CD4-positive, alpha-beta T cell treated with Interleukin-17A for 4 hours (primary cell): ENCODE data around the gene PTPRK.
"Not testable (repeated sequence)": the region's sequence is repeated elsewhere in the genome, so short reads cannot be mapped to it uniquely, and the experiment has no call there.

Experiments used
- DNase-seq: peaks from one replicate; pipeline ENCODE4 v3.0.0-alpha.2; 2020; ENCODE audit warnings: mixed read lengths

PTPRK gene

DNA sequence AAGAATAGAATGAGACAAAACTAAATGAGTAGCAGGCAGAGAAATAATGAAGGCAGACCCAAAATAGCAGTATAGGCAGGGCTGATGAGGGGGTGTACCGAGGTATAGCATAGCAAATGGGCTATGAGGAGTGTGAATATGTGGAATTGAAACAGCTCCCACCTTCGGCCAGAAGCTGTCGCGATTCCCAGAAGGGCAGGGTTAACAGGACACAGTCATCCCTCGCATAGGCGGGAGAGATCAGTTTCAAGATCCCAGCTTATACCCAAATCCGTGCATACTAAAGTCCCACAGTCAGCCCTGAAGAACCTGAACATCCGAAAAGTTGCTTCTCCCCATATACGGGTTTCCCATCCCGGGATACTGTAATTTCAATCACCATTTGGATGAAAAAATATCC lies 82.7 kb downstream of the PTPRK start:
- DNase-seq: no peak

DNA sequence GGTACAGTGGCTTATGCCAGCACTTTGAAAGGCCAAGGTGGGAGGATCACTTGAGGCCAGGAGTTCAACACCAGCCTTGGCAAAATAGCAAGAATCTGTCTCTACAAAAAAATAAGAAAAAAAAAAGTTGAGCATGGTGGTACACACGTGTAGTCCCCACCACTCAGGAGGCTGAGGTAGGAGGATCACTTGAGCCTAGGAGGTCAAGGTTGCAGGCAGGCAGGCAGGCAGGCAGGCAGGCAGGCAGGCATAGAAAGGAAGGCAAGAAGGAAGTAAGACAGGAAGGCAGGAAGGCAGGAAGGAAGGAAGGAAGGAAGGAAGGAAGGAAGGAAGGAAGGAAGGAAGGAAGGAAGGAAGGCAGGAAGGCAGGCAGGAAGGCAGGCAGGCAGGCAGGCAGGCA lies 85.6 kb downstream of the PTPRK start:
- not testable (repeated sequence) for DNase-seq

DNA sequence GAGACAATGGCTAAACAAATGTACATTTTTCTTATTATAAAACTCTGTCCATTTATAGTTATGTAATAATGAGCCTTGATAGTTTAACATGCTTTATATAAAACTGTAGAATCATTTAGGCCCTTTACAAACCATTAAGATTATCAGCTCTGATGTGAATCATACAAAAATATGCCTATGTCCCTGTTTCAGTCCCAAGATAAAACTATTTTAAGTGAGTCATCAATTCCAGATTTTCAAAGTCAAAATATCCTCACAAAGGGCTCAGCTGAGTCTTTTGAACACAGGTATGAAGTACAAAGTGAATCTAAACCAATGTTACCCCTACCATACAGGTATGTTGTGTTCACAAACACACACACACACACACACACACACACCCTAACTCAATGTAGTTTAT lies 88.0 kb downstream of the PTPRK start:
- no peak for DNase-seq

DNA sequence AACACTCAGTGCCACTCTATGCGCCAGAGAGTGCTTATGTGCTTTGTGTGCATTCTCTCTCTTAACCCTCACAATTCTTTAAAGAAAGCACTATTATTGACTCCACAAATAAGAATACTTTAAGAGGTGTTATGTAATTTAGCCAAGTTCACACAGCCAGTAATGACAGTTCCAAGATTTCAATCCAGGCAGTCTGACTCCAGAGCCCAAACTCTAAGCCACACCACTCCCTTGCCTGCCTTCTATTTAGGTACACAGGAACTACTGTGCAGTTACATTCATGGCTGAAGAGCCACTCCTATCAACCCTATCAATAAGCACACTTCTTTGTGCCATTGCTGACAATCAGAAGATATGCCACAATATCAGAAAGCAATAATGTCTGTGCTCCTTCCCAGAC lies 93.3 kb downstream of the PTPRK start:
- DNase-seq: no peak

DNA sequence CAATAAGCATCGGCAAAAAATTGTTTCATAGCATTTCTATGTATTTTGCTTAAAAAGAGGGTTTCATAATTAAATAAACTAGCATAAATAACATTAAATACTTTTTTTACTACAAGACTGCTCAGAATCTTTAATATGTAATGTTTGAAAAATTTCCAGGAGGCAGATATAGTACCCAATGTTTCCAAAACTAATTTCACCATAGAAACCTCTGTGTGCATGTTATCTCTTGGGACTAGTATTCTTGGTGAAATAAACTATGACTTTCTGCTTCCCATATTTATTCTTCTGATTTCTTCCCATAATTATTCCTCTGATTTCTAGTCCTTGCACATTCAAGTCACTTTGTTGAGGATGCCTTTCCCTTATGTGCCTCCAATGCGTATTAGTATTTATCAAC lies 94.5 kb downstream of the PTPRK start:
- DNase-seq: no peak

DNA sequence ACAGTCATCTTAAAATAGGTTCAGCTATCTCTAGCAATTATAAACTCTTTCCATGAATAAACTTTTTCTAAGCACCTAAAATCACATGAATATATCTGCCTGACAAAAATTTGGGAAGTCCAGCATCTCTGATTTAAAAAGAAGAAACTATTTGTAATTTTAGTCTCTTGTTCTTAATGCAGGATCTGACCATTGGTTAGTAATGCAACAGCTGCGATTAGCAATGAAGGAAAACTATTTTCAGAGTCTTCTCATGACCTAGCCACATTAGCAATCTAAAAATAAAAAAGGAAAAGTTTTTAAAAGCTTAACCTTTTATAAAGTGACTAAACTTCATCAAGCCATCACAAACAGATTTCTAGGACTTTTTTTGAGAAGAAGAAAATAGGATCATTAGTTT lies 97.5 kb downstream of the PTPRK start:
- no peak for DNase-seq

DNA sequence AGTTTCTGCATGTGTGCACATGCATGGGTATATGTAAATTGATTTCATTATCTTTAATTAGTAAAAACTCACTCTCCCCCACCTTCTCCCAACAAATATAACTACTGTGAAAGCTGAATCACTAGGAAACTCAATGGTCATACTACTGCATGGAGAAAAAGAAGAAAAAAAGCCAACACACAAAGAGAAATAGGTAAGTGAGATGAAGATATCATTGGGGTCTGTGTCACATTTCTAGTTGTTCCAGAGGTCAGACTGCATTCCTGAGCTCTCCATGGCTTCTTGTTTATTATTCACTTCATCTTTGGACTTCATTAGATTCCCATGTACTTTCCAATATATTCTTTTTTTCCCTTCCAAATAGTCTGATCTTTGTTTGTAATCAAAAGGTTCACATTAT lies 98.2 kb downstream of the PTPRK start:
- no peak for DNase-seq

DNA sequence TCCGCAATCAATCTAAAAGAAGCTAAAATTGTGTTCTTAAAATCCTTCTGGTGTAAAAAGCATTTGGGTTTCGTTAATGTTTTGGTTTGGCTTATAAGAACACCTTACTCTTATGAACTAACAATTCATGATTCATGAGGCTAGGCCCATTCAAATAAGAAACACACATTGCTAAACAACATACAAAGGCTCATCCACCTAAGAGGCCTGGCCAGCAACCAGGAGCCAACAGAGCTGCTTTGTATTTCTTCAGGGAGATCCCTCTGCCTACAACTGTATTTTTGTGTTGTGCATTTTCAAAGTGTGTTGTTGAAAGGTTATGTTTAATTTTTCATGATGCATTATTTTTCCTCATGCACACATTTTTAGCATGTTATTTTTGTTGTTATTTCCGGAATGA lies 98.6 kb downstream of the PTPRK start:
- DNase-seq: no peak

DNA sequence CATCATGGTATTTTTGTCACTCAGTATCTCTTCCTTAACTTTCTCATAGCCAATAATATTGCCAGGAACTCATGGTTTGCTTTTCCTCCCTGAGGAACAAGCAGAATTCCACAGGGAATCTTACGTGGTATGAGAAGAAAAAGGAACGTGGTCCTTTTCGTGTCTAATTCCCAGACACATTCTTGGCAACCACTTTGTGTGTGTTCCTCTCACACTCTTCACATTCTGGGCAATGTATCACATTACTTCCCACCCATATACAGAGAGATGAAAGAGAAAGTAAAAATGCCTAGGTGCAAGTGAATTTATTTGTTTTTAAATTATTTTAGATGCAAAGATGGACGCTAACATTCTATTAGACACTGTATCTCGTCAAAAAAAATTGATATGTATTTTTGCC lies 102.7 kb downstream of the PTPRK start:
- DNase-seq: no peak

DNA sequence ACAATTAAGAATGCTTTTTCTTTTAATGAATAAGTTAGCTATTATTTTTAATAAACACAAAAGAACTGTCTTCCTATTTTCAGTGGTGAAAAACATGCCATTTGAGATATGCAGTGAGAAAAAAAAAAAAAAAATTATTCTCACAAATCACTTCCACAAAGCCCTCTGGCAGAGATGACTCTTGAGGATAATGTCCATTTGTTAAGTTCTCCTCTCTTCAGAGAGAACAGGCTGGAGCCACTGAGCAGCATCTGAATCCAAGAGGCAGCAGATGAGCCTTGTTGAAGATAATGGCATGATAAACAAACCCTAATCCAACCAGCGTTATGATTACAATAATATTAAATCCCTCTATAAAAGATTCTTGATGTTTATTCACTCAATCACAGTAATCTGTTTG lies 105.0 kb downstream of the PTPRK start:
- DNase-seq: no peak

DNA sequence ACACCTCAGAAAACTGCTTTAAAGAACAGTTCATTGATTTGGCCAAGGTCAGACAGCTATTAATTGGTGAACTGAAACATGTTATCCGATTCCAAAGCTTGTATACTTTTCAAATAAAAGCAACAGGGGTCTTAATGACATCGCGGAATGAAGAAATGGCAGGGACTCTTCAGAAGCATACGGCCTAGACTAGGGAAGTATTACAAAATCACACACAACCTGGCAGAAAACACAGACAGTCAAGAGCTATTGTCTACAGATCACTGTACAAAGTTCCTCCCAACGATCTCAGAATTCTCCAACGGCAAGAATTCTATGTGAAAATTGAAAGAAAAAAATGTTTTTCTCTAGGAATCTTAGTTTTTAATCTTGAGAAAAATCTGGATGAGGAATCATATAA lies 105.5 kb downstream of the PTPRK start:
- no peak for DNase-seq

DNA sequence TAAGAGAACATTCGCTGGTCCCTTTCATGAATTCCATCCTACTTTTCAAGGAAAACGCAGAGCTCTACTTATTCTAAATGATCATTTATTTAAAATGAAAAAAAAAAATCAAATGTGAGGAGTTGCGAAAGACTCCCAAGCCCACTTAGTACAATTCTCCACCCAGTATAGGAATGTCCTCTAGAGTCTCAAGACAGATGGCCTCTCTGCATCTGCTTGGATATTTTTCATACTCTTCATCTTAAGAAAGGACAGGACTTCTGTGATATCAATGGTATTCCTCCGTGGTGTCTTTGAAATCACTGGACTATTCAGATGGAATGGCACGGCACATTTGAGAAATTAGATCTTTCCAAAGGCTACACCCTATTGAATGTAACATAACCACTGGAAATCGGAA lies 107.1 kb downstream of the PTPRK start:
- DNase-seq: no peak

DNA sequence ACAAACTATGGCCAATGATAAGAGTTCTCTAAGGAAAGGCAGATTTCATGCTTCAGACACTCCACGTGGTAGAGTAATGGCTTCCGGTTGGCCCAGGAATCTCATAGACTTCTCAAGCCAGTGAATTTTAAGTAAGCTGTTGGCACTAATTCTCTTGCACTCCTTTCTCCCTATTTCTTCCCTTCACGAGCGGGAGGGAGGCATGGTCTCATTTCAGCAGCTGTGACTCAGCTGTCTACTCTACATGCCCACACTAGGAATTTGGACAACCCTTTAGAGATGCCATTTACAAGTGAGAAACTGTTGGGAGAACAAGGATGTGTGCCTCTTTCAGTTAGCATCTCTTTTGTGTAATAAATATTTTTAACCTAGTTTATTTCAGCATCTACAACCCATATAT lies 107.7 kb downstream of the PTPRK start:
- DNase-seq: no peak

DNA sequence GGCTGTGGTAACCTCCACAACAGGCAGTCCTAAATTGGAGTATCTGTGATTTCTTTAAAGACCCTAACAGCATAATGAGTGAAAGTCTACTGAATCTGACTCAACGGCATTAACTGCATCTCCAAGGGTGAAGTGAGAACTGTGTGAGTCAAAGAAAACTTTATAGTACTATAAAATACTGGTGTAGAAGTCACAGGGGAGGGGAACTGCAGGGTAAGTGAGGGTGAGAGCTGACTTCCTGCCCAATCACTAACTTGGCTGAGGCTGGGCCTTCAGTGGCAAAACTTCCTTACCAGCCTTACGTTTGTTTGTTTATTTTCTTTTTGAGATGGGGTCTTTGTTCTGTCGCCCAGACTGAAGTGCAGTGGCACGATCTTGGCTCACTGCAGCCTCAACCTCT lies 109.8 kb downstream of the PTPRK start:
- DNase-seq: no peak

DNA sequence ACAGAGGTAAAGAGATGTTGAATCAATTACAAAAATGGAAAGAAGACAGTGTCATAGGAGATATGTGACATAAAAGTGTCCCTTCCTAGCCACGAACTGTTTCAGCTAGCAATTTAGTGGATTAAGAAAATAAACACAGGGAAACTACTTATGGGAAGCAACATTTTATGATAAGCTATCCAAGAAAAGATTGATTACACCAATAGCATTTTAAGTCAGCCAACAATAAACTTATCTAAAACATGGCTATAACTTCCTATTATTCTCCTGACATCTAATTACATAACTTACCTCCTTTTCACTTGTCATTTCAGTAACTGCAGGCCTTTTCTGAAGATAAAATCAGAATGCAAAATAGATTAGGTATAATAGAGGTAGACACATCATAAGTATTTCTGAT lies 111.4 kb downstream of the PTPRK start:
- no peak for DNase-seq

DNA sequence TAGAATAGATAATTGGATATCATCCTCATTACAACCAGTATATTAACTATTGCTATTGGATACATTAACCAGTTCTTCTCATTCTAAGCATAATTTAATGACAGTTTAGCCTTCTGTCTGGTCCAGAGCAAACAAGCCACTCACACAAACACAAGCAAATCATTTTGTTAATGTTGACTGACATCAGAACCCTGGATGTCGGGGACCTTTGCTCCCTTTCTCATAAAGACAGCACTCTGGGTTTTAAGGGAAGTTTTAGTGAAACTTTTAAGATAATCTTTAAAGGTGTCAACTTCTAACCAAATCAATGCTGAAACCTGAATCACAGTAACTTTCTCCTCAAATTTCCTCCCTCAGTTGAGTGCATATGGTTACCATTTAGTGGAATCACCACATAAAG lies 113.9 kb downstream of the PTPRK start:
- DNase-seq: no peak

DNA sequence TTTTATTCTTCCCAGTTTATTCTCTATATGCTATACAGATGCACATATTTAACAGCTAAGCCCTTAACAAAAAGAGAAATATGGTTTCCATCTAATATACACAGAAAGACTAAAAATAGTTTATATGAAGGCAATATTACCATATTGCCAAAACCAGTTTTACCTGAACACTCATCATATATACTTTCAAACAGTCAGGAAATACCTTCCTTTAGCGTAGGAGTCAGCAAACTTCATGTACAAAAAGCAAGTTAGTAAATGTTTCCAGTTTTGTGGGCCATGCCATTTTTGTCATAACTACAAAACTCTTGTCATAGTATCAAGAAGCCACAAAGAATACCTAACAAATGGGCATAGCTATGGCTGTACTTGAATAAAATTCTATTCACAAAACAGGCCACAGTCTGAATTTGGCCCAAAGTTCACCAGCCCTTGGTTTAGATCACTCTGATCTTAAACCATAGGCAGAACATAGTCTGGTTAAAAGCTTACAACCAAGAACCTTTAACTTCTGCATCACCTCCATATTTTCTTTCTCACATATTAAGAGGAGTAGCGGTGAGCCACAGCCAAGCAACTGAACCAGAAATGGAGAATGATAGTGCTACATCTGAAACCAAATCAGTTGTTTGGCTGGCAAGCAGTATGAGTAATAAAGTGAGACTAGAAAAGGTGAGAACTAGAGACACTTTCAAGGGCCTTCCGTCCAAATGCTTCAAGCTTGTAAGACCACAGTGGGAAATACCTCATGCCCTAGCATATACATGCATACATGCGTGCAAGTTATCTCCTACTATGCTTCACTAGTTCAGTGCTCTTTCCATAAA lies 116.6 kb downstream of the PTPRK start:
- DNase-seq: no peak

DNA sequence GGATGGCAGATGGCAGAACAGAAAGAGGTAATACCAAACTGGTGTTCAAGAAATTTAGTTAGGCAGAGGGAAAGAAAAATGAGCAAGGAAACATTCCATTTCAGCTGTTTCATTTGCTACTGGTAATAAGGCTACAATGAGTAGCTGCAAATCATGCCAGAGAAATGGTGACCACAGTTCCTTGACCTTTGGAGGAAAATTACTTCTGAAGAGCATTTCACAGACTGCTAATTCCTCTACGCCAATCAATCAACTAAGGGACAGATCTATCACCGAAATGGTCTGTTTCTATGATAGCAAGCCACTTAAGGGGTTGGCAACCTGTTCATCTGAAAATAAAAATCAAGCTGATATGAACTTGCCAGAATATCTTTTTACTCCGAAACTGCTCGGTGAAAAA lies 119.5 kb downstream of the PTPRK start:
- DNase-seq: no peak

DNA sequence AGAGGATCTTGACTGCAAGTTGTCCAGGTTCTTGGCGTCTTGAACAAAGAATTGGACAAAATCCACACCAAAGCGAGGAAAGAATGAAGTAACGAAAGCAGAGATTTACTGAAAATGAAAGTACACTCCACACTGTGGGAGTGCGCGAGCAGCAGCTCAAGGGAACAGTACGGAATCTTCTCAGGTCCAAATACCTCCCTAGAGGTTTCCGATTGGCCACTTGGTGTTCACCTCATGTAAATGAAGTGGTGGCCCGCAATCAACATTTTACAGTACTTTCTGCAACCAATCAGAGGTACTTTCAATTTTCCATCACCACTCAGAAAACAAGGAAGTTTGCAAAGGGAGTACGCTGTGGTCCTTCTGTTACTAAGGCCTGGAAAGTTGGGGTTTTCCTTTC lies 122.4 kb downstream of the PTPRK start:
- DNase-seq: no peak

DNA sequence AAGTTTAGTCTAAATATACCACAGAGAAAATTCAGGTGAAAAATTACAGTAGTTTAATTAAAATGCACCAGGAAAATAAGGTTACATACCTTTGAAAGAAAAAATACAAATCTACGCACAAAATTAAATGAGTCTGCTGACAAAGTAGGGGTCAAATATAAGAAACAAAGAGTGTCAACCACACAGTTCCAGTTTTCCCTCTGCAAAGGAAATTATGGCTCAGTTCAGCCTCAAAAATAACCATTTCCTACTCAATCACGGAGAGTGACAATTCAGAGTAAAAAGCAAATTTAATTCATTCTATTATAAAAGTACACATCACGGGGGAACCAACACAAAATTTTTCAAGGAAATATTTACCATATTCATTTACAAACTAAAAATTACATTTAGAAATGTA lies 124.8 kb downstream of the PTPRK start:
- DNase-seq: no peak

DNA sequence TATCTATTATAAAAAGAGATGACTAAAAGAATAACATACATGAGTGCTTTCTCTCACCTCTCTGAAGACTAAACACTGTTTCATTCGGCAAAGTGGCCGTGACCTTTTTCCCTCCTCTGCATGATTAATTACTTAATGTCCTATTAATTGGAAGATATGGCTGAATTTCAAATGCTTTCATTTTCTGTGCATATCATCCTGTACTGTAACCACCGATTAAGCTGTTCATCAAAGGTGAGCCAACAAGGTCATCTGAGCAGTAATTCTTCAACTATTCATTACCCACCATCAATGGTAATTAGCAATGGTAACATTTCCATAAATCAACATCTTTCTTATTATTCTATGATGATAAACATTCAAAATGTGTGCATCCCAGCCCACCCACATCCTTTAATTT lies 125.2 kb downstream of the PTPRK start:
- no peak for DNase-seq

DNA sequence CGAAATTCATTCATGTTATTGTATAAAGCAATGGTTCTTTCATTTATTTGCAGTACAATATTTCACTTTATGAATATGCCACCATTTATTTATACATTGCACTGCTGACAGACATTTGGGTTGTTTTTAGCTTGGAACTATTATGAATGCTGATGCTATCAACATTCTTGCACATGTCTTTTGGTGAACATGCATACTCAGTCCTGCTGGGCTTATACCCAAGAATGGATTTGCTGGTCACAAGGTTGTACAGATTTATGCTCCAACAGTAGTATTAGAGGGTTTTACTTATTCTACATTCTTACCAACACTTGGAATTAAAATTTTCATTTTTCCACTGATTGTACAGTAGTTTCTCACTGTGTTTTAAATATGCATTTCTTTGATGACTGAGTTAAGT lies 126.2 kb downstream of the PTPRK start:
- no peak for DNase-seq

DNA sequence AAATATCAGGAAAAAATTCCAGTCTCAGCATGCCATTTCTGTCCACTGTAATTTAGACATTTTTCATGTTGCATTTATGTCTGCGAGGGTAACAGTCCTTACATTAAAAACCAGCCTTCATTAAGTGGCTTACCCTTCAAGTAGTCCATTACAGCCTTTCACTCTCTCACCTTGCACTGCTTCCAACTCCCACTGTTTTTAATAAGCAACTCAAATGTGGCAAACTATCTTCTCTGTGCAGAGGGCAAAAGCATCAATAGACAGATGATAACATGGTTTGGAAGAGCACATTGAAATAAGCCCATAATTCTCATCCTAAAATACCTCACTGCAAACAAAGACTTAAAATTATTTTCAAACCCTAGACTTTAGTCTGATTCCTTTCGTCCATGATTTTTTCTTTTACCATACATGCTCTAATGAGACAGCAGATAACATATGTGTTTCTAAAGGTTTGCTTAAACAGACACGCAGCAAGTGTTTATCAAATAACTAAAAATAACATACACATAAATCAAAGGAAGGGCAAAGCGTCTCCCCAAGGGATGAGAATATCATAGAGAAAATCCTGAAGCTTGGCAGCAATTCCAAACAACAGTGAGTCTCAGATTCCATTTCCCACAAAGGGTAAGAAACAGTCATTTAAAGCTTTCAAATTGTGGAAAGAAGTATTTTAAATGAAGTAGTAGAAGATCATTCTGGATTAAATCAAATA lies 130.4 kb downstream of the PTPRK start:
- DNase-seq: no peak

DNA sequence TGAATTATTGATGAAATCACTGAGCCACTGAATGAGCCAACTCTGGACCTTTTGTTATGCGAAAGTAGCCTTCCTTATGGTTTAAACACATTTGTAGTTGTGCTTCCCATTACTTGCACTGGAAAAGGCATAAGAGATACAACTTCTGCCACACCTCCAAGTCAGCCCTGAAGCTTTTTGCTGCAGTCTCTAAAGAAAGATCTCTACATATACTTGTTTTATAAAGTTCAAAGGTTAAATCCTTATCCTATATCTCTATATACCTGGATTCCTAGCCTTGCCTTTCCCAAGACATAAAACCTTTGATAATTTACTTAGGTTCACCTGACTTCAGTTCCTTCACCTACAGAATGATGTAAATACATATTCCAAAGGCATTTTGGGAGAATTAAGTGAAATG lies 132.0 kb downstream of the PTPRK start:
- no peak for DNase-seq

DNA sequence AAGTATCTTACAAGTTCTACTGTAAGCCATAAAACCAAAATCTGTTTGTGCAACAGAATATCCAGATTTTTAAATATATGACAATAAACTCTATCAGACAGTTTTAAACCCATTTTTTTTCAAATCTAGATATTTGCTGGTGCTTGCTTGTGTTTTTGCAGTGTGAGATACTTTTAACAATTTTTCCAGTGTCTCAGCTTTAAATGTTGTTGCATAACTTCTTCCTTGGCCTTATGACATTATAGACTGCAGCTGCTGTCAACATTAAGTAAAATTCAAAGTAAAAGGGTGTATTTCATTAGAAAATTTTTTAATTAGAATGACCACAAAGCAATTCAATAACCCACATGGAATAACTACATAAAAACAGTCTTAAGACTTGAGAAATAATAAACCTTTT lies 139.5 kb downstream of the PTPRK start:
- DNase-seq: no peak
